Measurements from ENCODE around the gene TREML4.

DNA sequence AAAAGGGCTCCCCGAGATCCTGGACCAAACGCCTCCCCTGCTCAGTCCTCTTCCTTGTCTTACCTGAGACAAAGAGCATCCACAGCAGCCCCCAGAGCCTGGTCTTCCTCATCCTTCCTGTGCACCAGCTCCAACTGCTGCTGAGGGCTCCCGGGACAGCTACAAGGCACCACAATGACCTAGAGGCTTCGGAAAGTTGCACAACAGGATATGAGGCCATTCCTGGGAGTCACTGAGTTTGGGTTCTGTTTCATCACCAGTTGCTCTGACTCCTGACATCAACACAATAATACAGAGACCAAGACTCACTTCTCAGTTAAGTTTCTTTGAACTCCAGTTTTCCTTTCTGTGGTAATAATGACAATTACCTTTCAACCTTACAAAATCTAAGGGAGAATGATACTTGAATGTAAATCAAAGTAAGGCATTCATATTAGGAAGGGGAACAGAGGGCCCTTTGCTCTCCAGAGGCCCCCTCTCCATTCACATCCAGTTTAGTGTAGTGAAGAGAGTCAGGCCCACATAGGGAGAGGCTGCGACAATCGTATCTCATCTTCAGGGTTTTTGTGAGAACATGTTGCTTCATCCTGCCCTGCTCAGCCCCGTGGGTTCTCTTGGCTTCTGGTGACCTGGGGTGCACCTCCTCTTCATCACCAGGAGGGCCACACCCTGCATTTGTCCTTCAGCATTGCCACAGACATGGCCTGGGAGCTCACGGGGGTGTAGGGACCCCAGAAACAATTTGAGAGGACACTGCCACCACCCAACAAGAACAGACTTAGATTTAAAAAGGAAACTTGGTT lies 58.6 kb downstream of the TREML4 start, which contains the start of gene TREM1:
- TF ChIP-seq, protein P1, sequence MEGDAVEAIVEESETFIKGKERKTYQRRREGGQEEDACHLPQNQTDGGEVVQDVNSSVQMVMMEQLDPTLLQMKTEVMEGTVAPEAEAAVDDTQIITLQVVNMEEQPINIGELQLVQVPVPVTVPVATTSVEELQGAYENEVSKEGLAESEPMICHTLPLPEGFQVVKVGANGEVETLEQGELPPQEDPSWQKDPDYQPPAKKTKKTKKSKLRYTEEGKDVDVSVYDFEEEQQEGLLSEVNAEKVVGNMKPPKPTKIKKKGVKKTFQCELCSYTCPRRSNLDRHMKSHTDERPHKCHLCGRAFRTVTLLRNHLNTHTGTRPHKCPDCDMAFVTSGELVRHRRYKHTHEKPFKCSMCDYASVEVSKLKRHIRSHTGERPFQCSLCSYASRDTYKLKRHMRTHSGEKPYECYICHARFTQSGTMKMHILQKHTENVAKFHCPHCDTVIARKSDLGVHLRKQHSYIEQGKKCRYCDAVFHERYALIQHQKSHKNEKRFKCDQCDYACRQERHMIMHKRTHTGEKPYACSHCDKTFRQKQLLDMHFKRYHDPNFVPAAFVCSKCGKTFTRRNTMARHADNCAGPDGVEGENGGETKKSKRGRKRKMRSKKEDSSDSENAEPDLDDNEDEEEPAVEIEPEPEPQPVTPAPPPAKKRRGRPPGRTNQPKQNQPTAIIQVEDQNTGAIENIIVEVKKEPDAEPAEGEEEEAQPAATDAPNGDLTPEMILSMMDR (IDR thresholded peaks at IDR 0.05; ENCODE audit: borderline replicate concordance, extremely low read depth, low read length, poor library complexity, severe bottlenecking) = no peak
- no peak for TF ChIP-seq EZH2 (IDR thresholded peaks at IDR 0.05; ENCODE audit: borderline replicate concordance, low read depth, low read length, severe bottlenecking)
